WTC11 (cell line): Measurements from ENCODE around the gene GPR183. TPM values are rescaled to one million over a fixed set of nuclear protein-coding genes. Genes with fewer than 3 reads are reported as not detected.

Experiments
- ATAC-seq: fragments of 200-7000 bp; cut with Tn5 transposase; 2 replicates; pipeline ENCODE4 v1.10.0; 2021; ENCODE audit warnings: mild to moderate bottlenecking, moderate library complexity
- CTCF ChIA-PET: fragments of 300-600 bp; sonication (Branson Sonifier 250); formaldehyde crosslinking; loops from one replicate; lab custom pipeline; 2021; ENCODE audit warnings: antibody characterized with exemption; lab: Charles Lee
- POLR2A ChIA-PET: fragments of 350-600 bp; sonication (Branson Sonifier 250); formaldehyde crosslinking; loops from one replicate; lab custom pipeline; 2021; ENCODE audit warnings: antibody characterized with exemption; lab: Charles Lee
- DNase-seq: peaks from one replicate; pipeline ENCODE4 v3.0.0; 2021; ENCODE audit warnings: low spot score
- H3K27ac Mint-ChIP-seq: 2 replicates; pipeline ENCODE4 v1.8.0; 2021; ENCODE audit warnings: mixed read lengths
- H3K27me3 Mint-ChIP-seq: 2 replicates; pipeline ENCODE4 v1.8.0; 2021; ENCODE audit warnings: low read depth, mild to moderate bottlenecking, moderate library complexity, mixed read lengths
- H3K36me3 Mint-ChIP-seq: 2 replicates; pipeline ENCODE4 v1.8.0; 2021; ENCODE audit warnings: mixed read lengths
- H3K4me1 Mint-ChIP-seq: 2 replicates; pipeline ENCODE4 v1.8.0; 2022; ENCODE audit warnings: mixed read lengths
- H3K4me3 Mint-ChIP-seq: 2 replicates; pipeline ENCODE4 v1.8.0; 2021; ENCODE audit warnings: mild to moderate bottlenecking, moderate library complexity, mixed read lengths
- H3K9me3 Mint-ChIP-seq: 2 replicates; pipeline ENCODE4 v1.8.0; 2021; ENCODE audit warnings: mixed read lengths
- AFF4 ChIP-seq: sonication (generic); formaldehyde crosslinking; IDR thresholded peaks from 2 replicates; pipeline ENCODE4 v1.8.1; 2023; ENCODE audit warnings: mild to moderate bottlenecking, missing genetic modification reagents, borderline replicate concordance
- ATF1 ChIP-seq: sonication (generic); formaldehyde crosslinking; IDR thresholded peaks from 2 replicates; pipeline ENCODE4 v1.8.1; 2023; ENCODE audit warnings: mild to moderate bottlenecking, moderate library complexity, missing genetic modification reagents
- ATF2 ChIP-seq: sonication (generic); formaldehyde crosslinking; IDR thresholded peaks from 2 replicates; pipeline ENCODE4 v1.8.1; 2022; ENCODE audit warnings: low read depth, missing genetic modification reagents, borderline replicate concordance
- CBFB ChIP-seq: sonication (generic); formaldehyde crosslinking; IDR thresholded peaks from 2 replicates; pipeline ENCODE4 v1.8.1; 2022; ENCODE audit warnings: mild to moderate bottlenecking, low read depth, missing genetic modification reagents
- CTCF ChIP-seq: fragments of 200-600 bp; IDR thresholded peaks from 2 replicates; pipeline ENCODE4 v1.8.0; 2022; ENCODE audit warnings: antibody characterized with exemption
- FOXP4 ChIP-seq: sonication (generic); formaldehyde crosslinking; IDR thresholded peaks from 2 replicates; pipeline ENCODE4 v1.8.0; 2022; ENCODE audit warnings: mild to moderate bottlenecking, missing genetic modification reagents
- GRHL2 ChIP-seq: fragments of 250-450 bp; sonication (Bioruptor Pico); IDR thresholded peaks from 2 replicates; pipeline ENCODE4 v1.8.0; 2022; ENCODE audit warnings: mild to moderate bottlenecking, moderate library complexity; ENCODE audit not compliant: insufficient replicate concordance, severe bottlenecking
- IRF1 ChIP-seq: sonication (generic); formaldehyde crosslinking; IDR thresholded peaks from 2 replicates; pipeline ENCODE4 v1.8.0; 2023; ENCODE audit warnings: missing genetic modification reagents
- MXD4 ChIP-seq: fragments of 250-450 bp; sonication (Bioruptor Pico); IDR thresholded peaks from 2 replicates; pipeline ENCODE4 v1.8.0; 2021; ENCODE audit warnings: mild to moderate bottlenecking, moderate library complexity, borderline replicate concordance
- NFE2L1 ChIP-seq: sonication (generic); formaldehyde crosslinking; IDR thresholded peaks from 2 replicates; pipeline ENCODE4 v1.8.1; 2023; ENCODE audit warnings: missing genetic modification reagents
- NFYB ChIP-seq: sonication (generic); formaldehyde crosslinking; conservative IDR thresholded peaks from 2 replicates; pipeline ENCODE4 v1.8.0; 2022; ENCODE audit warnings: low read depth, missing genetic modification reagents
- RORB ChIP-seq: fragments of 250-450 bp; sonication (Bioruptor Pico); IDR thresholded peaks from 2 replicates; pipeline ENCODE4 v1.9.0; 2021; ENCODE audit warnings: mild to moderate bottlenecking
- SP1 ChIP-seq: sonication (generic); formaldehyde crosslinking; conservative IDR thresholded peaks from 2 replicates; pipeline ENCODE4 v1.8.1; 2022; ENCODE audit warnings: missing genetic modification reagents
- TEAD1 ChIP-seq: sonication (generic); formaldehyde crosslinking; IDR thresholded peaks from 2 replicates; pipeline ENCODE4 v1.8.0; 2022; ENCODE audit warnings: mild to moderate bottlenecking, missing genetic modification reagents
- USF1 ChIP-seq: sonication (generic); formaldehyde crosslinking; IDR thresholded peaks from 2 replicates; pipeline ENCODE4 v1.8.0; 2022; ENCODE audit warnings: mild to moderate bottlenecking, missing genetic modification reagents
- USF2 ChIP-seq: sonication (generic); formaldehyde crosslinking; IDR thresholded peaks from 2 replicates; pipeline ENCODE4 v1.8.1; 2023; ENCODE audit warnings: mild to moderate bottlenecking, missing genetic modification reagents, moderate library complexity
- ZNF232 ChIP-seq: sonication (generic); formaldehyde crosslinking; IDR thresholded peaks from 2 replicates; pipeline ENCODE4 v1.8.0; 2022; ENCODE audit warnings: mild to moderate bottlenecking, missing genetic modification reagents
- ZNF263 ChIP-seq: sonication (generic); formaldehyde crosslinking; IDR thresholded peaks from 2 replicates; pipeline ENCODE4 v1.8.1; 2022; ENCODE audit warnings: low read depth, mild to moderate bottlenecking, moderate library complexity, missing genetic modification reagents
- ZNF532 ChIP-seq: fragments of 250-450 bp; sonication (Bioruptor Pico); IDR thresholded peaks from 2 replicates; pipeline ENCODE4 v1.9.0; 2021; ENCODE audit warnings: mild to moderate bottlenecking, borderline replicate concordance
- total RNA-seq: library from RNA; stranded (reverse); gene quantifications from 3 replicates; pipeline ENCODE4 v1.2.3, GENCODE V29; 2021

The GPR183 gene
- total RNA-seq, 1 experiment from 2014 or later = 0.13 TPM

- TF ChIP-seq ZNF532 (CRISPR knock-in tag) = no peak
- TF ChIP-seq USF2 = no peak
- TF ChIP-seq CTCF = no peak
- no peak for TF ChIP-seq TEAD1 (CRISPR knock-in tag)
- no peak for TF ChIP-seq ZNF232 (CRISPR knock-in tag)
- no peak for TF ChIP-seq NFYB (CRISPR knock-in tag)
- no peak for TF ChIP-seq SP1 (CRISPR knock-in tag)
- TF ChIP-seq AFF4 = no peak
- no peak for TF ChIP-seq ATF1 (CRISPR knock-in tag)
- no peak for TF ChIP-seq GRHL2 (CRISPR knock-in tag)
- no peak for TF ChIP-seq USF1 (CRISPR knock-in tag)
- TF ChIP-seq FOXP4 = no peak
- TF ChIP-seq ZNF263 = no peak
Measured at GRCh38 chr13:99293178-99293577, 14.0 kb downstream of the GPR183 start (continued).

GRCh38 chr13:99290894-99291293, 16.3 kb downstream of the GPR183 start:
- no peaks in the 10 kb centered on the region for H3K27me3 Mint-ChIP-seq
- POLR2A ChIA-PET = no interaction called here
- no peaks in the 10 kb centered on the region for H3K36me3 Mint-ChIP-seq
- no peaks in the 10 kb centered on the region for H3K4me1 Mint-ChIP-seq
- no peak overlapping the region for H3K4me3 Mint-ChIP-seq
- peak overlapping the region; percentile 19; the same call in 1 of the 2 replicates for H3K27ac Mint-ChIP-seq
- no peak for ATAC-seq
- no peak for DNase-seq
- H3K9me3 Mint-ChIP-seq = no peaks in the 10 kb centered on the region
- CTCF ChIA-PET = no interaction called here
- TF ChIP-seq RORB (CRISPR knock-in tag) = no peak
- no peak for TF ChIP-seq MXD4 (CRISPR knock-in tag)
- no peak for TF ChIP-seq ATF2 (CRISPR knock-in tag)
- TF ChIP-seq CBFB (CRISPR knock-in tag) = no peak
- TF ChIP-seq USF1 (CRISPR knock-in tag) = no peak
- no peak for TF ChIP-seq NFE2L1 (CRISPR knock-in tag)
- TF ChIP-seq IRF1 = no peak
